ENCODE results near the gene IQCF5.
"Not testable (repeated sequence)": the region's sequence is repeated elsewhere in the genome, so short reads cannot be mapped to it uniquely, and the experiment has no call there.

The IQCF5 gene

DNA sequence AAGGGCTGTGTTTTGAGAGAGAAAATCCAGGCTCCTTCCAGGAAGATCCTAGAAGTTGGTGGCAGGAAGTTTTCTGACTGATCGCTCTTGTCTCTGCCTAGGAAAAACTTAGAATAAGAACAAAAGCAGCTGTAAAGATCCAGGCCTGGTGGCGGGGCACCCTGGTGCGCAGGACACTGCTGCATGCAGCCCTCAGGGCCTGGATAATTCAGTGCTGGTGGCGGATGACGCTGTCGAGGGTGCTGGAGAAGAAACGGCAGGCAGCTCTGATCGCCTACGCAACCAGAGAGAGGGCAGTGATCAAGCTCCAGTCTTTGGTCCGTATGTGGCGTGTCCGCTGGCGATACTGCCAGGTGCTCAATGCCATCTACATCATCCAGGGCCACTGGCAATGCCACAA, 12.5 kb downstream of the IQCF5 start:
- DNase-seq = no peak

DNA sequence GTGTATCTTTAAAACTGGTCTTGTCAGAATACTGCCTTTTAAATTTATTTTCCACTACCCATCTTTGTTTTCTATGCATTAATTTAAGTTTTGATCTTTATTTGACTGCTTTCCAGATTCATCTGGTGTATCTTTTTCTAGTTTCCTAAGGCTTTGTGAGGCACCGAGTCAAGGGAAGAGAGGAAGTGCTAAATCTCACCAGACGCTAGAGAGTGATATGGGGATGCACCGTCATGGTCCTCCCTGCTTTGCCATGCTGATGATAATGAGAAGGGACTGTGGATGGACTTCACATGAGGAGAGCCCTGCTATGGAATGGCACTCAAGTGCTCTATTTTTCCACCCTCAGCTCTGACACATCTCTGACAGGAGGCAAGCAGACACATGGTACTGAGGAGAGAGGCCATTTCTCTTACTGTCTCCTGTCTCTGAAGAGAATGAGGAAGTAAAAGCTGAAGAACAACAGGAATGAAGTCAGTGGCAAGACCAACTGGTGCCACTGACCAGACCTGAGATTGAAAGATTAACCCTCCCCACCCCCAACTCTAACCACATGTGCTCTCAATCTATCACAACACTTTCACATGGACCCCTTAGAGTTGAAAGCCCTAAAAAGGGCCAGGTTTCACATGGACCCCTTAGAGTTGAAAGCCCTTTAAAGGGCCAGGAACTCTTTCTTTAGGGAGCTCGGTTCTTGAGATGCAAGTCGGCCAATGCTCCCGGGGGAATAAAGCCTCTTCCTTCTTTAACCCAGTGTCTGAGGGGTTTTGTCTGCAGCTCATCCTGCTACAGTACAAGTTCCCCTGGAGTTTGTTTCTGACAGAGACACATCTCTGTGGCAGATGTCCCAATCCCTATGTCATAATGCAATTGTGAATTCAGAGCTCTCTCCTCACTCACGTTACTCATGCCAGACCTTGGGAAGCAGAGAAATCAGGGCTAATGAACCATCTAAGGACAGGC, 14.4 kb downstream of the IQCF5 start, which contains the start of gene IQCF2:
Gene IQCF2, plus strand, starts transcription at position 913 of the 963 bp plus-strand sequence. CDS start 52 bp downstream, outside the sequence.
- no peak for DNase-seq

DNA sequence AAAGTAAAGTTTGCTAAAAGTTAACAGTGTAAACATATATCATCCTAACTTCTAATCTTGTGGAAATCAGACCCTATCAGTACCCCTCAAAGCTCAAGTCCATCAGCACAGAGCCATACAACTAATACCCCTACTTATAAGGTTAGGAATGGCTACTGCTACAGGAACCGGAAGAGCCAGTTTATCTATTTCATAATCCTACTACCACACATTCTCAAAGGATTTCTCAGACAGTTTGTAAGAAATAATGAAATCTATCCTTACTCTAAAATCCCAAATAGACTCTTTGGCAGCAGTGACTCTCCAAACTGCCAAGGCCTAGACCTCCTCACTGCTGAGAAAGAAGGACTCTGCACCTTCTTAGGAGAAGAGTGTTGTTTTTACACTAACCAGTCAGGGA, 20.0 kb downstream of the IQCF5 start:
- not testable (repeated sequence) for DNase-seq

DNA sequence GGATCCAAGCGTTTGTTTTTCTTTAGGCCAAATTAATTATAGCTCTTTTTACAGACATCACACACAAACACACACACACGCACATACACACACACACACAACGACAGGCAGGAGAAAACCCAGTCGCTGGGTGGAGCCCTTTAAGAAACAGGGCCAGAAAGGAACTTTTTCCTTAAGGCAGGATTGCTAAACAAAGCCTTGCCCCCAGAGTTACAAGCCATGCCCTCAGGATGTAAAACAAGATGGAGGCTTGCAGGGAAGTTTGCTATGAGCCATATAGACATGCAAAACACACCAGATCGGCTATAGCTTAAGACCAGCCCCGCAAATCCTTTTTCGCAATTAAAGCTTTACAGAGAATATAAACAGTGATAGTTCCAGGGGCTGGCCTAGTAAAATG, 30.3 kb downstream of the IQCF5 start:
- no peak for DNase-seq

DNA sequence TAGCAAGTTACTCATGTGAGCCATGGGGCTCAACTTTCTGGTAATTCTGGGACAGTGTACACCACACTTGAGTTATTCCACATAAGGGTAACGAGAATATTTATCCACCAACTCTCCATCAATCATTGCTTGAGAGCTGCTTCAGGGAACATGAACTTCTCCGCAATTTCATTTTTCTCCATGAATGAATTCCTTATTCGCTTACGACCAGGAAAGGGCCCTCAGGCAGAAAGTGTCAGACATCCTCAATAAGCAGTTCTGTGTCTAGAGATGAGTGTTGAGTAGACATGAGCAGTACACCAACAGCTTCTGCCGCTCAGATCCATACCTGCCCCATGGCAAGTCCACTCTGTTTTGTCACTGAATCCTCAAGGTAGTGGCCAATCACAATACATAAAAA, 38.8 kb downstream of the IQCF5 start:
- no peak for DNase-seq

DNA sequence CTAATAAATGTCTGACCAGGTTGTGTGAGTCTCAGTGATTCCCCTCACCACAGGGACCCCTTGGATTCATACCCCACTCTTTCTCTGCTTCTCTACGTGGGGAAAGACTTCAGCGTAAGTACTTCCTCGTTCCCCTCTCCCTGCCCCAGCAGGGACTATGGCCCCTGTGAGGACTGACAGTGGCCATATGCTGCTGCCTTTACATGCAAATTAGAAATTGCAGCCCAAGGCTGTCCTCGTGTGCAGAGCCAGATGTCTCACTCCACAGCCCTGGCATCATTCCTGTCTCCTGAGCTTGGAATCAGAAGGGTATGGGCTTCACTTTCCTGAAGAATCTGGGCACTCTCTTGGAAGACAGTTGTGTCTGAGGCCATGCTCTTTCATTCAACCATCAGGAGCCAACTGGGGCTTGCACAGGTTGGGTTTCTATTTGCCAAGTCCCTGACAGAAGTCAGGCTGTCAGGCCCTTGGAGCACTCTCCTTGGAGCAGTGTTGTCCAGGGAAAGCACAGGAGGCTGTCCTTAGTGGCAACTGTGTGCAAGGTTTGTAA, 44.5 kb downstream of the IQCF5 start:
- no peak for DNase-seq

DNA sequence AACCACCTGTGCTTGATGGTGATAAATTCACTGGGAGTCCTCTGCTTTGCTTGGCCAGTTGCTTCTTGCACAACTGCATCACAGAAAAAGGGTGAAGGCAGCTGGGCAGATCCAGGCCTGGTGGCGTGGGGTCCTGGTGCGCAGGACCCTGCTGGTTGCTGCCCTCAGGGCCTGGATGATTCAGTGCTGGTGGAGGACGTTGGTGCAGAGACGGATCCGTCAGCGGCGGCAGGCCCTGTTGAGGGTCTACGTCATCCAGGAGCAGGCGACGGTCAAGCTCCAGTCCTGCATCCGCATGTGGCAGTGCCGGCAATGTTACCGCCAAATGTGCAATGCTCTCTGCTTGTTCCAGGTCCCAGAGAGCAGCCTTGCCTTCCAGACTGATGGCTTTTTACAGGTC, 45.1 kb downstream of the IQCF5 start:
- DNase-seq = no peak

DNA sequence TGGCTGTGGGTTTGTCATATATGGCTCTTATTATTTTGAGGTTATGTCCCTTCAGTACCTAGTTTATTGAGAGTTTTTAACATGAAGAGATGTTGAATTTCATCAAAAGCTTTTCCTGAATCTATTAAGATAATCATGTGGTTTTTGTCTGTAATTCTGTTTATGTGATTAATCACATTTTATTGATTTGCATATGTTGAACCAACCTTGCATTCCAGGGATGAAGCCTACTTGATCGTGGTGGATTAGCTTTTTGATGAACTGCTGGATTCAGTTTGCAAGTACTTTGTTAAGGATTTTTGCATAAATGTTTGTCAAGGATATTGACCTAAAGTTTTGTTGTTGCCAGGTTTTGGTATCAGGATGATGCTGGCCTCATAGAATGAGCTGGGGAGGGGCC, 47.1 kb downstream of the IQCF5 start:
- no peak for DNase-seq
